Endothelial cell of umbilical vein (primary cell): Measurements from ENCODE around the gene KCNJ16.
A peak's percentile ranks its signal among the peaks of the same experiment; 100 is the strongest.

ENCODE experiments used
- EZH2 ChIP-seq: IDR thresholded peaks from 2 replicates; pipeline ENCODE4 v1.6.1; 2012; ENCODE audit warnings: borderline replicate concordance, low read depth, mild to moderate bottlenecking, moderate library complexity, low read length, inconsistent platforms; ENCODE audit not compliant: severe bottlenecking
- FOS ChIP-seq: IDR thresholded peaks from 2 replicates; pipeline ENCODE4 v1.6.1; 2011; ENCODE audit warnings: mild to moderate bottlenecking, low read length, moderate library complexity, borderline replicate concordance; ENCODE audit not compliant: insufficient read depth
- GATA2 ChIP-seq: IDR thresholded peaks from 2 replicates; pipeline ENCODE4 v1.7.0; 2011; ENCODE audit warnings: low read depth, mild to moderate bottlenecking, moderate library complexity, mixed read lengths, low read length; ENCODE audit not compliant: insufficient read length, insufficient read depth
- MYC ChIP-seq: IDR thresholded peaks from one replicate; pipeline ENCODE4 v1.6.1; 2011; ENCODE audit warnings: mild to moderate bottlenecking, low read depth, low read length
- POLR2A ChIP-seq: IDR thresholded peaks from 2 replicates; pipeline ENCODE4 v1.6.1; 2012; ENCODE audit warnings: low read depth, mild to moderate bottlenecking, control low read depth, low read length
- POLR2AphosphoS5 ChIP-seq: IDR thresholded peaks from 2 replicates; pipeline ENCODE4 v1.6.1; 2012; ENCODE audit warnings: low read depth, mild to moderate bottlenecking, control low read depth, low read length, moderate library complexity; ENCODE audit not compliant: insufficient read depth
- TF ChIP-seq, protein P1 (sequence below), 2 donors: IDR thresholded peaks; 1 replicate in 1 of 2; 2 replicates in 1 of 2; pipeline ENCODE4 v1.5.1; 2011; ENCODE audit warnings: low read length in 2 of 2, mild to moderate bottlenecking in 2 of 2, moderate library complexity in 2 of 2, control low read depth in 1 of 2, inconsistent platforms in 1 of 2, low read depth in 1 of 2; ENCODE audit not compliant: insufficient read depth in 1 of 2; ENCODE audit errors: extremely low read depth in 1 of 2
- TF ChIP-seq, protein P2 (sequence below): IDR thresholded peaks from 2 replicates; pipeline ENCODE4 v1.6.1; 2011; ENCODE audit not compliant: insufficient read depth, insufficient read length

DNA sequence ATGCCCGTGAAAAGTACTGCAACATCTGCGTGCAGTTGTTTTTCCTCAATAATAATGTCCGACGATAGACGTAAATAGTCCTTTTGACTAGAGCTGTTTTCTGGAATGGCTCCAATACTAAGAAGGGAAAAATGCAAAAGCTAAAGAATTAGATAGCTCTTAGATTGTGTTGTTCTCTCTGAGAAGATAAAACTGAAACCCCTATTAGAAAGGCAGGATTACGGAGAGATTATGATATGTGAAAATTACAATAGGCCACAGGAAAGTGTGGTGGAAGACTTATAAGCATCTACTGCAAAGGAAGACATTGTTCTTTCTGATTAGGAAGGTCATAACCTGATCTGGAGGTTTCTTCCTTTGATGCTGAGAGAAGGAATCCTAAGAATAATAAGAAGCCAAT lies 33.5 kb upstream of the KCNJ16 start:
- TF ChIP-seq POLR2AphosphoS5 (no peak), POLR2A (no peak), GATA2 (peak; percentile 55), FOS (no peak), EZH2 (no peak), MYC (no peak)
- TF ChIP-seq, protein P1, sequence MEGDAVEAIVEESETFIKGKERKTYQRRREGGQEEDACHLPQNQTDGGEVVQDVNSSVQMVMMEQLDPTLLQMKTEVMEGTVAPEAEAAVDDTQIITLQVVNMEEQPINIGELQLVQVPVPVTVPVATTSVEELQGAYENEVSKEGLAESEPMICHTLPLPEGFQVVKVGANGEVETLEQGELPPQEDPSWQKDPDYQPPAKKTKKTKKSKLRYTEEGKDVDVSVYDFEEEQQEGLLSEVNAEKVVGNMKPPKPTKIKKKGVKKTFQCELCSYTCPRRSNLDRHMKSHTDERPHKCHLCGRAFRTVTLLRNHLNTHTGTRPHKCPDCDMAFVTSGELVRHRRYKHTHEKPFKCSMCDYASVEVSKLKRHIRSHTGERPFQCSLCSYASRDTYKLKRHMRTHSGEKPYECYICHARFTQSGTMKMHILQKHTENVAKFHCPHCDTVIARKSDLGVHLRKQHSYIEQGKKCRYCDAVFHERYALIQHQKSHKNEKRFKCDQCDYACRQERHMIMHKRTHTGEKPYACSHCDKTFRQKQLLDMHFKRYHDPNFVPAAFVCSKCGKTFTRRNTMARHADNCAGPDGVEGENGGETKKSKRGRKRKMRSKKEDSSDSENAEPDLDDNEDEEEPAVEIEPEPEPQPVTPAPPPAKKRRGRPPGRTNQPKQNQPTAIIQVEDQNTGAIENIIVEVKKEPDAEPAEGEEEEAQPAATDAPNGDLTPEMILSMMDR (IDR thresholded peaks at IDR 0.05; ENCODE audit: extremely low read depth in 1 of 2, insufficient read depth in 1 of 2, low read depth in 1 of 2, low read length in 2 of 2) = no peak
- TF ChIP-seq, protein P2, sequence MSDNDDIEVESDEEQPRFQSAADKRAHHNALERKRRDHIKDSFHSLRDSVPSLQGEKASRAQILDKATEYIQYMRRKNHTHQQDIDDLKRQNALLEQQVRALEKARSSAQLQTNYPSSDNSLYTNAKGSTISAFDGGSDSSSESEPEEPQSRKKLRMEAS = no peak
